Fibroblast of peridontal ligament (primary cell): ENCODE measurements around the gene FCER1G.
"Not testable (repeated sequence)": the region's sequence is repeated elsewhere in the genome, so short reads cannot be mapped to it uniquely, and the experiment has no call there.

ENCODE experiments used
- DNase-seq: peaks from one replicate; pipeline ENCODE4 v3.0.0-alpha.2; 2010; ENCODE audit errors: extremely low read depth

FCER1G gene

GRCh38 chr1:161206411-161207140, 8.5 kb upstream of the FCER1G start:
- no peak for DNase-seq

GRCh38 chr1:161207173-161207572, 7.9 kb upstream of the FCER1G start:
- no peak for DNase-seq

- peak; percentile 70 for DNase-seq
These were observed 5.2 kb upstream of the FCER1G start for GRCh38 chr1:161209790-161210409.

GRCh38 chr1:161214369-161214768, 726 bp upstream of the FCER1G start:
- DNase-seq, result no peak

GRCh38 chr1:161216945-161217712, 2.0 kb downstream of the FCER1G start:
- peak; percentile 83 for DNase-seq

GRCh38 chr1:161217831-161218230, 2.7 kb downstream of the FCER1G start:
- no peak for DNase-seq

- DNase-seq, result no peak
These were observed 3.4 kb downstream of the FCER1G start for GRCh38 chr1:161218301-161219077.

- DNase-seq, result no peak
These were observed 4.2 kb downstream of the FCER1G start for GRCh38 chr1:161219078-161219892.

GRCh38 chr1:161220002-161220401, 4.9 kb downstream of the FCER1G start:
- DNase-seq, result no peak

- no peak for DNase-seq
These were observed 7.3 kb downstream of the FCER1G start for GRCh38 chr1:161222175-161223019.

- DNase-seq, result no peak
These were observed 9.0 kb downstream of the FCER1G start for GRCh38 chr1:161223805-161224694.

GRCh38 chr1:161224695-161225087, 9.6 kb downstream of the FCER1G start:
- DNase-seq, result not testable (repeated sequence)

GRCh38 chr1:161225178-161225533, 10.1 kb downstream of the FCER1G start:
- no peak for DNase-seq

- peak; percentile 100 for DNase-seq
These were observed 10.6 kb downstream of the FCER1G start, which contains the start of gene TOMM40L for GRCh38 chr1:161225534-161226319. Gene TOMM40L, plus strand, starts transcription at chr1:161226060. Its CDS starts 430 bp downstream, at chr1:161226490.

GRCh38 chr1:161226320-161226711, 11.2 kb downstream of the FCER1G start:
- DNase-seq, result no peak

- DNase-seq, result no peak
These were observed 11.7 kb downstream of the FCER1G start for GRCh38 chr1:161226759-161227158.

- peak; percentile 79 for DNase-seq
These were observed 12.2 kb downstream of the FCER1G start for GRCh38 chr1:161227196-161227871.

- DNase-seq, result no peak
These were observed 12.9 kb downstream of the FCER1G start for GRCh38 chr1:161228032-161228431.
